ENCODE measurements around the gene NMNAT2.

The NMNAT2 gene

DNA sequence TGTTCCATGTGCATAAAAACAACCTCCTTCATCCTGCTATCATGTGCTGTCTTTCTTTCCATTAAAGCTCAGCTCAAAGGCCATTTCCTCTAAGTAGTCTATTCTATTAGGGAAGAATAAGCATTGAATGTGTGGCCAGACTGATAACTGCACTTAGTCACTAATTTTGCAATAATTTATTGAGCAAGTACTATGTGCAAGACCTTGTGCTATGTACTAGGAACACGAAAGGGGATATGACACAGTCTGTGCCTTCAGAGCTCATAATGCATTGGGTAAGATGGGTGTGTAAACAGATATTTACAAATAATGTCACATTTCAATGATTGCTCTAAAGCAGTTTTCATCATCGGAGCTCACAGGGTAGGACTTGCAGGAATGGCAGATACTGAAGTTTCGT is 54.2 kb downstream of the NMNAT2 start:
- no peak for DNase-seq

DNA sequence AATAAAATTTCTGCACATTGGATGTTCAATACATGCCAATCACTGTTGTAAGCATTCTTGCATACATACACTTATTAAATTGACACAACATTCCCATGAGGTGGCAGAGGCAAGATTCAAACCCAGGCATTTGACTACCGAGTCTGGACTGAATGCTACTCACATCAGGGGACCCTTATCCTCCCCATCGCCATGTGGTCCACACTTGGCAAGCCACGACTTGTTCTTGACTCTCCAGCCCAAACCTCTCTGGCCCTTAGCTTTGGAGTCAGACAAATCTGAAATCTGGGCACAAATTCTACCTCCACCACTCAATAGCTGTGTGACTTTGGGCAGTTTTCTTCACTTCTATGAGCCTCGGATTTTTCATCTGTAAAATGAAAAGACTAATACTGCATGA is 57.1 kb downstream of the NMNAT2 start:
- DNase-seq, result no peak

DNA sequence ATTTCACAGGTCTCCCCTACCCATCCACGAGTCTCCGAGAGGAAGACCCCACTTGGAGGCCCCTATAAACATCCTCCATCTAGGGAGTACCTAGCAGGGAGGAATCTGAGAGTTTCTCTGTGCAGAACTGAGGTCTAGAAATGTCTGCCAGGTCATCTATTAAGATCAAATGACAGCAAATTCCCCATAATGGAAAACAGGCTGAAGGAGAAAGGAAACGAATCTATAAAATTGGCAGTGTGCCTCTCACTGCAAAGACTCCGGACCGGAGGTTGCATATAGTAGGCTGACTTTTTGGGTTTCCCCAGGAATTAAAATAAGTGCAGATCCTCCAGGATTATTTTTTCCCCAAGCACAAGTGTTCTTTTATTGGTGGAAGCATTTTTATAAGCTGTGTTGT is 57.7 kb downstream of the NMNAT2 start:
- DNase-seq, result no peak

DNA sequence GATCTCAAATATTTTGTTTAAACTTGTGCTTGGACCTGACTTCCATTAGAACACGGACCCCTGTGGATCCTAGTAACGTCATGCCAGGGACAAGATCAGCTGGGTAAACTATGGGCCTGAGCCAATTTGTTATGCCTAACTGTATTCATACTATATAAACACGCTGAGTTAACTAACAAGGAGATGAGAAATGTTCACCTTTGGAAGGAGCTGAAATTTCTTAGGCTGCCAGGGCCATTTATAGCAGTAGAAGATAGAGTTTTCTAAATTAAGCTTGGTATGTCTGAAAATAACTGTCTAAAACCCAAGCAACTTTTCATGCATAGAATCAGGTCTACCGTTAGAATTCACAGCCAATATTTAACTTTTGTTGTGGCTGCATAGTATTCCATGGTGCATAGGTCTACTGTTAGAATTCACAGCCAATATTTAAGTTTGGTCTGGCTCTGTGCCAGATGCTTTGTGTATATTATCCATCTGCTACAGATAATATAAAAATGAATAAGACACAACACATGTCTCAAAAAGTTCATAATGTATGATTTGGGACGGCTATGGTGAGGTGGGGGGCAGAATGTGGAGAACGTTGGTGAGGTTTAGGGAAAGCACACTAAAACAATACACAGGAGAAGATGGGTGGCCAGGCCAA is 61.5 kb downstream of the NMNAT2 start:
- no peak for DNase-seq

DNA sequence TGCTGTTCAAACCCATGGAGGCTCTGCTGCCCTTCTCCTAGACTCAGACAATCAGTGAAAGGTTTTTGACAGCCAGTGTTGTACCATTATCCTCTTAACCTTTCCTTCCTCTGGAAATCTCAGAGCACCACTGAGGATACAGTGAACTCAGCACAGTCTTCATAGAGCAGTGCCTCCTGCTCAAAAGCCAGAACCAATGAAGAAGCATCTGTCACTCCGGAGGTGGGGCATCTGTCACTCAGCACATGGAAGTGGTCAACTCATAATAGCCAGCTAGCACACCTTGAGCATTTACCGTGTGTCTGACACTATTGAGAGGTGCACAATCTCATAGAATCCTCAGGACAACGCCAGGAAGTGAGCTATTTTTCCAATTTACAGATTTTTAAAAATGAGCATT is 62.4 kb downstream of the NMNAT2 start:
- DNase-seq, result no peak

DNA sequence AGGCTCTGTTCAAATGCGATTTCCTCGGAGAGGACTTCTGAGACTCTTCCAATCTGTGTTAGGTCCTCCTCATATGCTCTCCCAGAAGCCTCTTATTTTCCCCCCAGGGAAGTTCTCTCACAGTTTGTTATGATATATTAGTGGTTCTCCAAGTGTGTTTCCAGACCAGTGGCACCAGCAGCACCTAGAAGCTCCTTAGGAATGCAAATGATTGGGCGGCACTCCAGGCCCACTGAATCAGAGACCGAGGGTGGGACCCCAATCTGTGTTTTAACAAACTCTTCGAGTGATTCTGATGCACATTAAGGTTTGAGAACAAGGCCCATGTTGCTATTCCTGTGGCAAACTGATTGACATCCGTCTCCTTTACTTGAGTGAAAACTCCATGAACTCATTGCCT is 63.0 kb downstream of the NMNAT2 start:
- DNase-seq, result no peak

DNA sequence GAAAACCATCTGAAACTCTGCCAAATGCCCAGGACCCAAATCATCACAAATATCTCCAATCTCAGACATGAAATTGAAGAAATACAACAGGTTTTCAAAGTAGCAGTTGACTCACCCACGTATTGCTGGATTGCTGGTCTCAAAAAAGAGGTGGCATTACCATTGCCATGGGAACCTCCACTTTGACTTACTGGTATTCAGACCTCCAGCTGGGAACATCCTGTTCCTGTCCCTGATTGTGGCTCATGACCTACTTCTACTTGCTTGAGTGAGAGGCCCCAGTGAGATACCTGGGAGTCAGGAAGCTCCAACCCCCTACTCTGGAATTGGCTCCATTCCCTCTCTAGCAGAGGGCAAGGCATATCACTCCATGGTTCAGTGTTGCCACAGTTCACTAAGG is 64.6 kb downstream of the NMNAT2 start:
- DNase-seq, result no peak

DNA sequence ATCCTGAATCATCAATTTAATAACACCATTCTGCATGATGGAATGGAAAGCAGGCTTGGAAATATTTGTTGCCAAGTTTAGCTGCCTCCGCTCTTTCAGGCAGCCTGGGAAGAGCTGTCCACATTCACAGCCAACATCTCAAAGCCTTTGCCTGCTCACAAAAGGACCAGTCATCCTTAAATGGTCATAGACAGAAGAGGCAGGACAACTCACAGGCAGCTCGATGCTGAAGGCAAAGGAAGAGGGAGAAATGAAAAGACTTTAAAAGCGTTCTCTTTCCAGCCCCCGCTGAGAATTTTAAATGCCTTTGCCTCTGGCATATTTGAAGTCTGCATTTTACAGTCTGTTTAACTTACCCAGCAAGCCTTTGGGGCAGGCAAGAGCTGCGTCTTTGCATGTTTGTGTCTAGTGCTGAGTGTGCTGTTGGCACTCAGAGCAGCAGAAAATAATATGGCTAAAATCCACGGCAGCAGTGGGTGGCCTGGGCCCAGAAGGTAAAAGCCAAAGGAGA is 68.9 kb downstream of the NMNAT2 start:
- DNase-seq, result no peak

DNA sequence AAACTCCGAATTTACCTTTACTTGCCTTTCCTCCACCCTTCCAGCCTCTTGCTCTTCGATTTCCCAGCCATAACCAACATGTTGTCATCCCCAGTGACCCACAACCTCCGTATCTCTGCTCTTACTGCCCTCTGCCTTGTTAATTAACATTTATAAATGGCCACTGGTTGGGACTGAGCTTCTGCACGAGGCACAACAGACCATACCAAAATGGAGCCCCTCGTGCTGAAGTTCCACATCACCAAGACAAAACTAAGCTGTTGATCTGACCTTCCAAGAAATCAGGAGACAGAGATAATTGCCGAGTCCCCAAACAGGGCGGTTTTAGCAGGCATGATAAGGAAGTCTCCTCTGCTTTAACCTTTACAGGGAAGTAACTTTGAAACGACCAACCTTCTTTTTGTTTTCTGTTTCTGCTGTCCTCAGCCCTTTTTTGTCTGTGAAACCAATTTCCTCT is 71.9 kb downstream of the NMNAT2 start:
- DNase-seq, result peak; percentile 39

DNA sequence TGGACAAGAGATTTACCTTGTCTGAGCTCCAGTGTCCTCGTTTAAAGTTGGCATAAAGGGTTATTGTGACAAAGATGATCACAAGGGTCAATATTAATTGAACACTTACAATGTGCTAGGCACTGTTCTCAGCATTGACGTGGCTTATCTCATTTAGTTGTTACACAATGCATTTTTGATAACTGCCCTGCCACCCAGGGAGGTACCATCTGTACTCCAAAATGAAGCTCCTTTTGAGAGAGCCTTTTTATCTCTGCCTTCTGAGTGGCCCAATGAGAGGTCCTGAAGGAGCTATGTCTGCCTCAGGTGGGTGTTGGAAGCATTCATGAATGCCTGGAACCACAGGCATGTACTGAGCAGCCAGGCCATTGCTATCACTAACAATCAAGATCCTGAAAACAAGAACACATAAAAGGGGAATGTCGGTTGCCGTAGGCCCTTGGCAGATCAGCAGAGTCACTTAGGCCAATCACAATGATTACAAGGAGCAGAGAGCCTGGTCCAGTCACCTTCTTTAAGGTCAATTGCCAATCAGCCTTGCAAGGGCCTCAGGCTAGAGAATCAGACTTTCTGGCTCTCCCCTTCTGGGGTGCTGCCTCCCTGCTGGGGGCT is 78.5 kb downstream of the NMNAT2 start:
- no peak for DNase-seq

DNA sequence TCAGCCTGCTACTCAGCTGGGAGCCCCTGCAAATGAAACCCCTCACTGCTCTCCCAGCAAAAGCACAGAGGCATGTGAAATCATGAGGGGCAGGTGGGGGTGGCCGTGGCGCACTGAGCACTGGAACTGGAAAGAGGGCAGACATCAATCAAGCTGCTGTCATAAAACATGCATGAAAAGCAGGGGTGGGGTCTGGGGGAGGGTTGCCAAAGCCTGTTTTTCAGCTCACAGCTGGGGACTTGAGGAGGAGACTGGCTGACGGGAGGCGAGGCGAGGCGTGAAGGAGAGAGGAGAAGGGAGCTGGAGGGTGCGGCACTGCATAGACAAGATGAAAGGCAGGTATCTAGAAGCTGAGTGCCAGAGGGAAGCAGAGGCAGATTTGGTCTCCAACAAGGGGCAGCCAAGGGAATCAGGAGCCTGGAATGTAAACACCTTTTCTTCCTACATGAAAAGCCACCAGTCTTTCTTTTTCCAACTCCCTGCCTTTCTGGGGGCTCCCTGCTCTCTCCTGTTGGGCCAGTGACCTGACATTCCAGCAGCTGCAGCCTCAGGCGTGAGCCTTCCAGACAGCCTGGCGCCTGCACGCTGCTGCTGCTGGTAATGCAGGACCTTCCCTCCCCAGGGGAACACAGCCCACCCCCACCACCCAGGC is 87.0 kb downstream of the NMNAT2 start:
- DNase-seq, result no peak

DNA sequence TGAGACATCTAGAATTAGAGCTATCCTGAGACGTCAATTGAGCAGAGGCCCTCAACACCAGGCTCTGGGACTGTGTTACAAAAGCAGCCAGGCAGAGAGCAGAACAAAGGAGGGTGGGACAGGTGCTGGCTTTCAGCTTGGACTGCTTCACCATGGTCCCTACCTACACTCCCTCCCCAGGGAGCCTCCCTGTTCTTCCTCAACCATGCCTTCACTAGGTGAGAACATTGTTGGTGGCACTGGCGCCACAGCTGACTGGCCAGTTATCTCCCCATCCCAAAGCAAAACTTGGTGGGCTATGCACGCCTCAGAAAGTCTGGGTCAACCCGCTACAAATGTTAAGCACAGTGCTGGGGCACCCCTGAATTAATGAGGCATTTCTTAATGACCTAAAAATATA is 87.8 kb downstream of the NMNAT2 start:
- no peak for DNase-seq

DNA sequence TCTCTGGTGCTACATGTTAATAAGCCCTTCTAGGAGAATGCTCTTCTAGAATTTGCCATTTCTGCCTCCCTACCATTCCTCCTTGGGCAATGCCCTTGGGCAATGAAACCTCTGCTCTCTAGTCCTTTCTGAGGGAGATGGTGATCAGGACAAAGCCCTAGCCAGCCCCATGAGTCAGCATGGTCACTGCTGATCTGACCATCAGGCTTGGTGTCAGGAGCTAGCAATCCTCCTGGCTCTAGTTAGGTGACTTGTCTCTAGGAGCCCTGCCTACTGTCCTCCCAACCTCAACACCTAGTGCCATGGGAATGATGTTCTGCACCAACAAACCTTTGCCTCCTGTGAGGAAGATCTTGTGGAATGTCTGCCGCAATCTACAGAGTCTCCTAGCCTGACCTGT is 89.8 kb downstream of the NMNAT2 start:
- no peak for DNase-seq

DNA sequence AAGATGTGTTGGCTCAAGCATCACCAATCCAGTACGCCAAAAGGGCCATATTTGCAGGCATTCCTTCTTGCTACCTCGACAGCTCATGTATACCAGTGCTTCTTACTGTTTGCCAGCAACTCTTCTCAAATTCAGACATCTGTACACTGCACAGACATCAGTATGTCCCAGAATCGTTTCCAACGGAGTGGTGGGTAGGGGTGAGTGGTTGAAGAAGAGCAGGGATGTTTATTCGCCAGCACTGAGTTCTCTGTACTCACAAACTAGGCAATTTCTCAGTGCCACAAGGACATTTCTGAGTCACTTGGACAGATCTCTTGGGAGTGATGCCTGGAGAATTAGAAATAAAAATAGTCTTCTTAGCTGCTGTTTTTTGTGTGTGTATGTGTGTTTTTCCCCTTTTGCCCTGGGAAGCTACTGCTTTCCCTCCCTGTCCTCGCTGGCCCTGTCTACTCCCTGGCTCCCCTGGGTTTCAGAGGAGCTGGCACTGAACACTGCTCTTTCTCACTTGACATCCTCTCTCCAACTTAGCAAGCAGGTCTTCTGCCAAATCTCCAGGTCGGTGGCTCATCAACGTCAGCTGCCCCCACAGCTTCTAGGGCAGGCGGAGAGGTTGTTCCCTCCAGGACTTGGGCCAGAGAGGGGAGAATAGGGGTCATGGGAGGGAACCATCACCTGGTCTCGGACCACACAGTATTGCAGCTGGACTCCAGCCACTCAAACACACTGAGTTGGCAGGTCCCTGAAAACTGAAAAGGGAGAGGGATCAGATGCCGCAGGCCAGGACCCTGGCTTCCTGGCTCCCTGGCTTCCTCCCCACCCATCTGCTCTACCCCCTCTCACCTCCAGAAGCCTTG is 90.5 kb downstream of the NMNAT2 start:
- no peak for DNase-seq

DNA sequence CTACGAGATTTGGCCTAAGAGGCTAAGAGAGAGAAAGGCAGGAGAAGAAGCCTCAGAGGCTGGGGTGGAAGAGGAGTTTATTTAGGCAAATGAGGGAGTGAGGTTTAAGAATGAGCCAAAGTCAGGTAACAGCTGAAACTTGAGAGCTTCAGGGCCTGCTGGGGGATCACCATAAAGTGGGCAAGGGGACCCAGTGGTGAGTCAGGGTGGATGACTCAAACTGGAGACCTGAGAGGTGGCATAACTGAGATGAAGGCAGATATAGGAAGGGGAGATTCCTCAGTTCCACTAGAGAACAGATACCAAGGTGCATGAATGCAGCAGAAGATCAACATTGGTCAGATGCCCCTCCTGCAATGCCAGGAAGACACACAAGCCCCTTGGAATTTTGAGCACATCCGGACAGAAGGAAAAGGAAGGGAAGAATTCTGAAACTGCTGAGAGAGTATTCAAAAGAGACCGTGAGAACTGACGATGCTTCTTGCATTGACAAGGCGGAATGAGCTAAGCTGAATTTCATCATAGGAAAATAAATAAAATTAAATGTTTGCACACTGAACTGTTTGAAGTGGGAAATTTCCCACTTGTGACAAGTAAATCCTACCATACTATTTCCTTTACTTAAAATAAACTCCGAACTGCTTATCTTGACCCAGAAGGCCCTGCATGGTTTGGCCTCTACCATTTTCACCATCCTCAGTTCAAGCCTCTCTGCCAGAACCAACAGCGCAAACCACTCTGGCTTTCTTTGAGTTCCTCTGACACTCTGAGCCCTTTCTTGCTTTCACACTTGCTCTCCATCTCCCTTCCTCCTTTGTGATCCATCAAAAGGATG is 94.1 kb downstream of the NMNAT2 start:
- no peak for DNase-seq

DNA sequence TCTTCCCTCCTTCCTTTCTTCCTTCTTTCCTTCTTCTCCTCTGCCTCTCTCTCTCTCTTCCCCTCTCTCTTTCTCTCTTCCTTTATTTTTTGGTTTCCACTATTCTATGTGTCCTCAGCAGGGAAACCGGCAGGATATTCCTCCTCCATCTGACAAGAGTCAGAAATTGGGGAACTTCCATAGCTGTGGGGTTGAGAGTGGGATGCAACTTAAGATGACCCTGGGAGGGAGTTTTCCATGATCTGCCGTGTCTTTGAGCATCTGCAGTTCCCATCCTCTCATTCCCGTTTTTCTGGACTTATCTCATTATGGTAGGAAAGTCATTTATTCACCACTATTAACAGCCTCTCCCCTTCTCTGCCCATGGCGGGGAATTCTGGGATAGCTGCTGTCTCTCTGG is 98.6 kb downstream of the NMNAT2 start:
- no peak for DNase-seq

DNA sequence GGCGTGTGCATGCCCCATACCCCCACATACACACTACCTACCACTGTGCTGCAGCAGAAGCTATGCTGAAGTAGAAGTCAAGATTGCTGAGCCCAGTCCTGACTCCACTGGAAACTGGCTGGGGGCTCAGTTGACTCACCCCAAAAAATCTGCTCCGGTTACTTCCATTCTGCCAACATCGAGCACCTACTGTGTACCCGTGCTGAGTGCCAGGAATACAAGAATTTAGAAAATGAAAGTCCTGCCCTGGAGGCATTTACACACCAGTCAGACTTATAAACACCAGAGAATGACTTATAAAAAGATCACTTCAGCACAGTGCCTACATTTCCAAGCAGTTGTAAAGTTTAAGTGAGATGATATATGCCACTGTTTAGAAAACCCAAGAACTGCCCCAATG is 99.1 kb downstream of the NMNAT2 start:
- no peak for DNase-seq

DNA sequence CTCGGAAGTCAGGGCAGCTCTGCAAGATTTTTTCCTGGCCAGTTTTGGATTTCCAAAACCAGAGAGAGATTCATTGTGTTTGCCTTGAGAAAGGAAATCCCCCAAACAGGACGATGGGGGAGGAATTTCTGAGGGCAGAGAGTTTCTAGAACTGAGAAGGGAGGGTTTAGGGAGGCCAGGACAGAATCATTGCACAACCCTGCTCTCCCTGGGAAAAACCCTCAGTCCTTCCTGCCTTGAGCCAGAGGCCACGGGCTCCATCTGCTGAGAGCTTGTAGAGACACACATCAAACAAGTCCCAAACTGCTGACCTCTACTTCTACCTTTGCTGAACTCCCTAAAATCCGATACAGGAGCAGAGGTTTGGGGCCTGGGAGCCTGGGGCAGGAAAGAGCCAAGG is 99.7 kb downstream of the NMNAT2 start:
- peak; percentile 12 for DNase-seq

DNA sequence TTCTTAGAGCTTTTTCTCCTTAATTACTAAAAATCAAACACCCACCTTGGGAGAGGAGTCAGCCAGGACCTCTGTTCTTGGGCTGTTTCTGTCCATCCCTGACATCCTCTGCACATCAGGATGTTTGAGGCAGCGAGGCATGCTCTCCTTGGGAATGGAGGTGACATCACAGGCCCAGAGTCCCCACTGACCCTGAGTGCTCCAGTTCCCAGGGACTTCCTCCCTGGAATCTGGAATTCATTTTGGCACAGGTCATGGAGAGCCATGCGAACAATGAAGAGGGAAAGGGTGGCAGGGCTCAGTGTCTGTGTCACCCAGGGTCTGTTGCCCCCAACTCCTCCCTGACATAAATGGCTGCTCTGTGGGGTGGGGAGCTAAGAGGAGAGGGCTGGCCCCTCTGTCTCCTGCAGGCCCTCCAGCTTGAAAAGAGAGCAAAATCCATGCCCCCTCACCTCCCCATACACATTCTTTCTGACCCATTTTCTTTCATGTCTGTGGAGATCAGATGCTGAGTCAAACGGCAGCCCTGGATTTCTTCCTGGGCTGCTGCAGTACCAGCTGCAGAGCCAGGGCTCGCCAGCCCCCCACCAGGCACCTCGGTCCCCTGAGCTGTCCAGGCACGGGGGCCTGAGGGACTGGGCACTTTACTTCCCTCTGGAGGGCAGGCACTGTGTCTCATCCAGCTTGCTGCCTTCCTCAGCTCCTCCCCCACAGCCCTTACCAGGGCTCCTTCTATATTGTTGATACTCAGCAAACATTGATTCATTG is 102.0 kb downstream of the NMNAT2 start:
- no peak for DNase-seq

DNA sequence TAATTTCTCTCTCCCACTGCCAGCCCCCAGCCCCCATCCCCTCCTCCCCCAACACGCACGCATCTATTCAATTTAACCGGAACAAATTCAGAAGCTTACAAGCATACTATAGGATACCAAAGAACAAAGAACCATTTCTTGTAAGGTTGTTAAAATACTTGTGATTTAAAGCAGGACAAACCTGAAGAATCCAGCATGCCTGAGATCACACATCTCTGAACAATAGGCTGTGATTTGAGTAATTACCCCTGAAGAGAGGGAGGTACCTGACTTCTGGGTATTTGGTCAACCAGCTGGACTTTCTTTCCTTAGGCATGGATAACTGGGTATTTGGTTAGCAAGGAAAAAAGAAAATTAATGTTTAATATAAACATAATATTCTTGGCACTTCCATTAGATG is 105.1 kb downstream of the NMNAT2 start:
- DNase-seq, result no peak

DNA sequence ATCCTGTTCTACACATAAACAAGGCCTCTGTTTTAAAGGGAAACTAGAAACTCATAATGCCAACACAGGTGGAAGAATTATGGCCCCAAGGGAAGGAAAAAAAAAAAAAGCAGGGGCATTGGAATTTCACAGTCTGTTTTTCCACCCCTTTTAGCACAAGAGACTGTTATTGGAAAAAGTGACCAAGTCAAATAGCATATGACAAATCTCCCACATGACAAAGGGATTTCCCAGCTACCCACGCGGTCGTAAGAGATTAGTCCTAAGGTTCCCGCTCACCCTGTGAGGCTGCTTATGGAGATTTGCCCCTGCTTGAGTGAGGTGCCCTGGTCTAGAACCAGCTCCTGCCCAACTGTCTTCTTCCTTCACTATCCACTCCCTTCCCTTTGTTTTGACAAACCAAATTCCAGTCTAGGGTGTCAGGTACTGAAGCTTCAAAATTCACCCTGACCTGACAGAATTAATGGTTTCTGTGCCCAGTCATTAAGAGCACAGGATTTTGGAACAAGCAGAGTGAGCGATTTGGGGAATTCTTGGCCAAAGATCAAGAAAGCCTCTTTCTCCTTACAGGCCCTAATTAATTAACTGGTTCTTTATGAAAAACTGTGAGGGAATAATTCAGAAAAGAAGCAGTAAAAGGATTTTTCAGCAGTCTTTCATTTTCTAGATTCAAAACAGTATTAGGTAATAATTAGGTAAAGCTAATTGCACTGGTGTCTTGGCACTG is 107.3 kb downstream of the NMNAT2 start:
- no peak for DNase-seq
